ENCODE results near the gene FAM168B. TPM values are rescaled to one million over a fixed set of nuclear protein-coding genes. Genes with fewer than 3 reads are reported as not detected.

Gene FAM168B
- total and polyA plus RNA-seq, 12 donors = 15.7 to 139 (median 95.9) TPM

GRCh38 chr2:131104487-131105155 is 11.4 kb upstream of the FAM168B start:
- peak; percentile 62 to 91 (median 84) for DNase-seq
- Histone ChIP-seq H3K27ac (peak overlapping the region; percentile 94 to 99 (median 97)), H3K4me3 (peak overlapping the region in 2 of 4 donors; percentile 79 to 99), H3K27me3 (no peaks in the 10 kb centered on the region), H3K9me3 (replicated peaks in 1 of 3) (no peaks in the 10 kb centered on the region), H3K36me3 (replicated peaks in 1 of 2) (no peaks in the 10 kb centered on the region), H3K4me1 (replicated peaks in 1 of 2) (peaks cover 20 to 35% of the 10 kb centered on the region in 2 donors)
- 0 to 3% (median 1%) methylated on average over 20 of the region's 20 CpGs for whole genome bisulfite sequencing, 4 donors
- TF ChIP-seq CTCF (IDR thresholded peaks at IDR 0.05) = no peak
- TF ChIP-seq POLR2A (IDR thresholded peaks at IDR 0.05) = peak in 1 of 2 donors; percentile 63
- intact Hi-C loops (cut with DNase I) = no loop called here

- no peak for TF ChIP-seq CTCF (IDR thresholded peaks at IDR 0.05)
- no peak for TF ChIP-seq POLR2A (IDR thresholded peaks at IDR 0.05)
- Histone ChIP-seq H3K36me3 (replicated peaks in 1 of 2) (no peaks in the 10 kb centered on the region), H3K4me1 (replicated peaks in 1 of 2) (peaks cover 19 to 31% of the 10 kb centered on the region in 2 donors), H3K27me3 (no peaks in the 10 kb centered on the region), H3K9me3 (replicated peaks in 1 of 3) (no peaks in the 10 kb centered on the region), H3K27ac (no peak overlapping the region), H3K4me3 (no peak overlapping the region)
- 79 to 94% (median 83%) methylated on average over 2 of the region's 2 CpGs for WGBS, 4 donors
- no peak for DNase-seq
- intact Hi-C loops (cut with DNase I) = no loop called here
These were observed 9.9 kb upstream of the FAM168B start for GRCh38 chr2:131103165-131103564.

DNA sequence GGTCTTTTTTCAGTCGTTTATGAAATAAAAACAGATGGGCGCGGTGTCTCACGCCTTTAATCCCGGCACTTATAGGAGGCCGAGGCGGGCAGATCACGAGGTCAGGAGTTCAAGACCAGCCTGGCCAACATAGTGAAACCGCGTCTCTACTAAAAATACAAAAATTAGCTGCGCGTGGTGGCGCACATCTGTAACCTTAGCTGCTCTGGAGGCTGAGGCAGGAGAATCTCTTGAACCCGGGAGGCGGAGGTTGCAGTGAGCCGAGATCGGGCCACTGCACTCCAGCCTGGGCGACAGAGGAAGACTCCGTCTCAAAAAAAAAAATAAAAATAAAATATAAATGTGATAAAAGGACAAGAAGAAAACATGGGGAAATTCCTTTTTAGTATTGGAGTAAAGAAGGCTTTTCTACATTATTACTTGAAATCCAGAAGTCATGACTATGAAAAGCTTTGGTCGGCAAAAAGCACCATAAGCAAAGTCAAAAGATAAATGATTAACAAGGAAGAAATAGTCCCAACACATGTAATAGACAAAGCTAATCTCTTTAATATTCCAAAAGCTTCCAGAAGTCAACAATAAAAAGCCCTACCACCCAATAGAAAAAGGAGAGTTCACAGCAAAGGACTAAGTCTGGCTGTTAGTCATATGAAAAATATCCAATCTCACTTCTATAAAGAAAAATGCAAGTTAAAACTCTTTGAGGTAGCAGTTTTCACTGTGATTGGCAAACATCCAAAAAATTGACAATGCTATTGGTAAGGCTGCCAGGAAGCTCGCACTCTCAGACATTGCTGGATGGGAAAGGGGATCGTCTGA is 1.4 kb upstream of the FAM168B start:
- no peak for DNase-seq
- Histone ChIP-seq H3K4me1 (replicated peaks in 1 of 2) (peaks cover 0 to 26% of the 10 kb centered on the region in 2 donors), H3K9me3 (replicated peaks in 1 of 3) (no peaks in the 10 kb centered on the region), H3K4me3 (peak overlapping the region in 1 of 4 donors; percentile 100), H3K27me3 (no peaks in the 10 kb centered on the region), H3K27ac (peak overlapping the region in 3 of 5 donors; percentile 98 to 100 (median 98)), H3K36me3 (replicated peaks in 1 of 2) (no peaks in the 10 kb centered on the region)
- intact Hi-C loops (cut with DNase I) = no loop called here
- WGBS, 4 donors = 67 to 73% (median 68%) methylated on average over 22 of the region's 22 CpGs
- TF ChIP-seq POLR2A (IDR thresholded peaks at IDR 0.05) = no peak
- TF ChIP-seq CTCF (IDR thresholded peaks at IDR 0.05) = no peak

DNA sequence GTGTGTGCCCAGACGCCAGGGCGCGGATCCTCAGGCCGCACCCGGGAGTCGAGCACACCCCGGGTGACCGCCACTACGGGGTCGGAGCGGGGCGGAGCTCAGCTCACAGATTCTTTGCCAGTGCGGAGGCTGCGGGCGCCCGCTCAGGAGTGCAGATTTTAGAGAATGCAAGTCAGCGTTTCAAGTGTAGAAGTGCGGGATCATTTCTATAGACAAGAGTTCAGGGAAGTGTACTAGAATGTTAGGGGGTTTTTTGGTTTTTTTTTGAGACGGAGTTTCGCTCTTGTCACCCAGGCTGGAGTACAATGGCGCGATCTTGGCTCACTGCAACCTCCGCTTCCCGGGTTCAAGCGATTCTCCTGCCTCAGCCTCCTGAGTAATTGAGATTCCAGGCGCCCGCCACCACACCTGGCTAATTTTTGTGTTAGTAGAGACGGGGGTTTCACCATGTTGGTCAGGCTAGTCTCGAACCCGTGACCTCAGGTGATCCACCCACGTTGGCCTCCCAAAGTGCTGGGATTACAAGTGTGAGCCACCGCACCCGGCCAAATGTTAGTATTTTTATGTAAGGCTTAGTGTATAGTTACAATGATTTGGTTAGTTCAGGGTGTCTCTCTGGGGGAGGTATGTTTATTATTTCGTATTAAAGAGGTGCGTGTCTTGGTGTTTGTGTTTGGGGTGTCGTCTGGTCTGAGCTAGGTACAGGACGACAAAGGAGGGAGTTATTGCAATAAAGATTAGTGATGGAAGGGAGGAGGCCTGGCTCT is 619 bp upstream of the FAM168B start:
- no peak for TF ChIP-seq POLR2A (IDR thresholded peaks at IDR 0.05)
- peak in 1 of 6 experiments; percentile 2 for TF ChIP-seq CTCF (IDR thresholded peaks at IDR 0.05)
- Histone ChIP-seq H3K36me3 (replicated peaks in 1 of 2) (peaks cover 0 to 4% of the 10 kb centered on the region in 2 donors), H3K9me3 (replicated peaks in 1 of 3) (no peaks in the 10 kb centered on the region), H3K4me1 (replicated peaks in 1 of 2) (peaks cover 0 to 26% of the 10 kb centered on the region in 2 donors), H3K27me3 (no peaks in the 10 kb centered on the region), H3K27ac (peak overlapping the region; percentile 62 to 100 (median 98)), H3K4me3 (peak overlapping the region in 3 of 4 donors; percentile 79 to 100 (median 81))
- WGBS, 4 donors = 7 to 11% (median 9%) methylated on average over 37 of the region's 37 CpGs
- intact Hi-C loops (cut with DNase I) = no loop called here
- DNase-seq = peak in 3 of 7 donors; percentile 41 to 78 (median 64)

All from adrenal gland (tissue), 12 donors.